GM12878 (cell line): ENCODE data around the gene DHRS7C. TPM values are rescaled to one million over a fixed set of nuclear protein-coding genes. Genes with fewer than 3 reads are reported as not detected.

Experiments
- ATAC-seq: fragments of 200-7000 bp; cut with Tn5 transposase; 3 replicates; pipeline ENCODE4 v1.9.1; 2020; ENCODE audit warnings: mild to moderate bottlenecking, moderate library complexity
- BruUV-seq: library from RNA; stranded (reverse); fragments of 400-500 nt; replicated peaks from 2 replicates; lab custom pipeline; 2021; lab: Mats Ljungman, UMichigan
- CTCF ChIA-PET: fragments of 300-600 bp; sonication (Branson Sonifier 250); formaldehyde crosslinking; extraction: SDS; loops from one replicate; lab custom pipeline; 2021; ENCODE audit warnings: inconsistent platforms; lab: Yijun Ruan, JAX
- POLR2A ChIA-PET: fragments of 350-600 bp; formaldehyde crosslinking; extraction: SDS; loops from one replicate; lab custom pipeline; 2021; ENCODE audit warnings: inconsistent platforms; lab: Charles Lee
- RAD21 ChIA-PET: fragments of 300-600 bp; sonication (Branson Sonifier 250); formaldehyde crosslinking; loops from one replicate; lab custom pipeline; 2023; ENCODE audit warnings: antibody characterized with exemption; ENCODE audit not compliant: unreplicated experiment; lab: Charles Lee
- SMC1A ChIA-PET: fragments of 300-600 bp; sonication (Branson Sonifier 250); formaldehyde crosslinking; loops from one replicate; lab custom pipeline; 2023; ENCODE audit not compliant: unreplicated experiment, uncharacterized antibody; lab: Charles Lee
- DNase-seq: peaks from one replicate; pipeline ENCODE4 v3.0.0-alpha.2; 2011; ENCODE audit warnings: low read depth, low spot score
- FAIRE-seq: peaks from 3 replicates; lab custom pipeline; 2011; peaks lifted over from hg19 to GRCh38; lab: Jason Lieb, UNC
- H2AFZ ChIP-seq: 2 replicates; pipeline ENCODE4 v1.6.0; 2011; ENCODE audit warnings: low read depth, low read length, control low read depth; ENCODE audit not compliant: control insufficient read depth
- H3K27ac ChIP-seq: 2 replicates; pipeline ENCODE4 v1.5.1; 2011; ENCODE audit warnings: control low read depth; ENCODE audit not compliant: control insufficient read depth, insufficient read depth
- H3K27me3 ChIP-seq, 2 experiments: replicated peaks in 1 of 2; 2 replicates each; pipeline versions ENCODE4 v1.6.0 to v1.6.1; 2011; ENCODE audit warnings: low read length in 1 of 2; ENCODE audit not compliant: control insufficient read depth in 2 of 2, insufficient read depth in 2 of 2
- H3K36me3 ChIP-seq, 2 experiments: 2 replicates each; pipeline ENCODE4 v1.5.1; 2011; ENCODE audit warnings: low read length in 1 of 2; ENCODE audit not compliant: control insufficient read depth in 2 of 2, insufficient read depth in 2 of 2
- H3K4me1 ChIP-seq: 2 replicates; pipeline ENCODE4 v1.6.1; 2011; ENCODE audit warnings: mild to moderate bottlenecking, low read length, moderate library complexity, mixed read lengths; ENCODE audit not compliant: control insufficient read depth, insufficient read depth
- H3K4me2 ChIP-seq: 2 replicates; pipeline ENCODE4 v1.6.0; 2011; ENCODE audit warnings: control low read depth; ENCODE audit not compliant: control insufficient read depth, insufficient read depth
- H3K4me3 ChIP-seq: fragments of 200-600 bp; sonication (generic); 2 replicates; pipeline ENCODE4 v1.5.1; 2016
- H3K79me2 ChIP-seq: 2 replicates; pipeline ENCODE4 v1.6.0; 2011; ENCODE audit warnings: low read length; ENCODE audit not compliant: control insufficient read depth, insufficient read depth
- H3K9ac ChIP-seq: 2 replicates; pipeline ENCODE4 v1.8.0; 2011; ENCODE audit warnings: low read length, control low read depth, mixed read lengths; ENCODE audit not compliant: control insufficient read depth, insufficient read depth
- H3K9me3 ChIP-seq: replicated peaks from 3 replicates; pipeline ENCODE4 v1.5.1; 2011; ENCODE audit warnings: mild to moderate bottlenecking, low read length; ENCODE audit not compliant: control insufficient read depth, insufficient read depth
- H4K20me1 ChIP-seq: 2 replicates; pipeline ENCODE4 v1.6.0; 2011; ENCODE audit not compliant: control insufficient read depth, insufficient read depth
- BHLHE40 ChIP-seq, 2 experiments: fragments of 450-650 bp in 1 of 2; IDR thresholded peaks; 2 replicates each; pipeline ENCODE4 v1.6.1; 2011 to 2017; ENCODE audit warnings: low read depth in 2 of 2, borderline replicate concordance in 1 of 2, improper control_type of control experiment in 1 of 2, low read length in 1 of 2, mild to moderate bottlenecking in 1 of 2
- CBX5 ChIP-seq: sonication (generic); IDR thresholded peaks from 2 replicates; pipeline ENCODE4 v1.6.1; 2016; ENCODE audit warnings: low read depth, moderate library complexity, mild to moderate bottlenecking, inconsistent platforms
- MTA3 ChIP-seq: IDR thresholded peaks from 2 replicates; pipeline ENCODE4 v1.6.1; 2012; ENCODE audit warnings: low read length, inconsistent platforms, borderline replicate concordance
- MYB ChIP-seq: fragments of 150-350 bp; IDR thresholded peaks from 2 replicates; pipeline ENCODE4 v1.6.1; 2014; ENCODE audit warnings: mild to moderate bottlenecking, low read depth, low read length, borderline replicate concordance
- SIX5 ChIP-seq: IDR thresholded peaks from 2 replicates; pipeline ENCODE4 v1.6.1; 2011; ENCODE audit warnings: mild to moderate bottlenecking, low read depth, low read length, moderate library complexity; ENCODE audit not compliant: severe bottlenecking
- SPI1 ChIP-seq: IDR thresholded peaks from 2 replicates; pipeline ENCODE4 v1.6.1; 2011; ENCODE audit warnings: low read depth, mild to moderate bottlenecking, low read length, moderate library complexity, borderline replicate concordance; ENCODE audit not compliant: insufficient read depth
- TCF12 ChIP-seq: IDR thresholded peaks from 2 replicates; pipeline ENCODE4 v1.6.1; 2011; ENCODE audit warnings: low read depth, mild to moderate bottlenecking, low read length
- WRNIP1 ChIP-seq: IDR thresholded peaks from 2 replicates; pipeline ENCODE4 v1.6.1; 2011; ENCODE audit warnings: low read depth, low read length, improper control_type of control experiment, borderline replicate concordance
- WGBS: methylation state at CpG from one replicate; pipeline ENCODE4 v1.1.6; 2016; ENCODE audit warnings: low lambda C conversion rate; ENCODE audit not compliant: insufficient replicate concordance, insufficient coverage; ENCODE audit errors: missing lambda C conversion rate; 5-methylcytosine and 5-hydroxymethylcytosine counted together
- in situ Hi-C: fragments of 300-500 bp; cut with MboI; formaldehyde crosslinking; loops from 9 replicates; pipeline ENCODE4 v1.14.3; 2018; ENCODE audit warnings: mixed read lengths
- intact Hi-C: fragments of 100-400 bp; cut with micrococcal nuclease; formaldehyde crosslinking; loops from one replicate; pipeline ENCODE4 v1.14.2; 2022; ENCODE audit not compliant: unreplicated experiment
- polyA plus RNA-seq, 11 experiments: library from polyadenylated mRNA; depleted of rRNA in 4 of 11; unstranded in 6 of 11; stranded (reverse) in 5 of 11; fragments of >200 nt; fragmentation: Nextera tagmentation in 4 of 11; fragmentation: Illumina TruSeq in 1 of 11; extraction: Ambion mirVana in 4 of 11; extraction: Trizol in 1 of 11; gene quantifications; 1 replicate in 1 of 11; 2 replicates in 10 of 11; pipeline versions ENCODE4 v1.2.1 to v1.2.3, GENCODE V29; 2011 to 2016; ENCODE audit warnings: inconsistent platforms in 2 of 11, missing spikeins in 2 of 11, low read depth in 1 of 11
- total RNA-seq, 4 experiments: library from RNA; depleted of rRNA in 3 of 4; stranded (reverse); fragments of >200 nt in 3 of 4; fragmentation: Illumina TruSeq in 1 of 4; extraction: Trizol in 1 of 4; gene quantifications; 2 replicates each; pipeline versions ENCODE4 v1.2.1 to v1.2.3, GENCODE V29; 2013 to 2021
- TF ChIP-seq, protein P1 (sequence below): fragments of 450-650 bp; IDR thresholded peaks from 2 replicates; pipeline ENCODE4 v1.6.1; 2016; ENCODE audit warnings: mild to moderate bottlenecking, moderate library complexity, borderline replicate concordance
- TF ChIP-seq, protein P2 (sequence below): fragments of 450-650 bp; conservative IDR thresholded peaks from 2 replicates; pipeline ENCODE4 v1.6.1; 2017; ENCODE audit warnings: mild to moderate bottlenecking, moderate library complexity

The DHRS7C gene
- total and polyA plus RNA-seq, 10 of the 15 experiments (the other 5 are each of a cell fraction or from before 2014, with no cell fraction given) = not detected

DNA sequence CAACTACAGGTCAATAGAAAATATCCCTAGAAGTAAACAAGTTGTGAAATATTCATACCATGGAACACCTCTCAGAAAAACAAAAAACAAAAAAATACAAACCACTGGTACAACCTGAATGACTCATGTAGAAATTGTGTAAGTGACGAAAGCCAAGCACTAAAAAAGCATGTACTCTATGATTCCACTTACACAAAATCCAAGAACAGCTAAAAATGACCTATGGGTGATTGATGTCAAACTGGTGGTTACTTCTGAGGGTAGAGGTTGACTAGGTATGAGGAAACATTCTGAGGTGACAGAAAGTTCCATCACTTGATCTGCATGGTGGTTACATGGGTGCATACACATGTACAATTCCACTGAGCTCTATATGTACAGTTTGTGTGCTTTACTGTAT is 31.1 kb downstream of the DHRS7C start:
- ATAC-seq (no peak), DNase-seq (no peak), FAIRE-seq (no peak)
- Histone ChIP-seq H4K20me1 (no peaks in the 10 kb centered on the region), H2AFZ (no peak overlapping the region), H3K9ac (no peak overlapping the region), H3K4me1 (no peaks in the 10 kb centered on the region), H3K79me2 (no peaks in the 10 kb centered on the region), H3K27me3 (no peaks in the 10 kb centered on the region), H3K36me3 (no peaks in the 10 kb centered on the region), H3K27ac (no peak overlapping the region), H3K9me3 (no peaks in the 10 kb centered on the region), H3K4me3 (no peak overlapping the region), H3K4me2 (no peak overlapping the region)
- TF ChIP-seq MYB (no peak), TCF12 (no peak), CBX5 (no peak), SPI1 (no peak), MTA3 (no peak), BHLHE40 (IDR thresholded peaks at IDR 0.05; ENCODE audit: borderline replicate concordance in 1 of 2, low read depth in 2 of 2, low read length in 1 of 2) (no peak)
- ChIA-PET RAD21 (no interaction called here), SMC1A (interaction anchor here (1.2 kb wide), 1 partner anchor 390 kb away, joined by 3 read pairs; no protein-coding TSS in a partner anchor), POLR2A (no interaction called here), CTCF (interaction anchor here (2.3 kb wide), 1 partner anchor 8 kb away, joined by 11 read pairs; no protein-coding TSS in a partner anchor)
- no TSS peak for BruUV-seq
- intact Hi-C loops = no loop called here
- 0% methylated on average over 1 of the region's 1 CpG for WGBS
- in situ Hi-C loops = no loop called here

DNA sequence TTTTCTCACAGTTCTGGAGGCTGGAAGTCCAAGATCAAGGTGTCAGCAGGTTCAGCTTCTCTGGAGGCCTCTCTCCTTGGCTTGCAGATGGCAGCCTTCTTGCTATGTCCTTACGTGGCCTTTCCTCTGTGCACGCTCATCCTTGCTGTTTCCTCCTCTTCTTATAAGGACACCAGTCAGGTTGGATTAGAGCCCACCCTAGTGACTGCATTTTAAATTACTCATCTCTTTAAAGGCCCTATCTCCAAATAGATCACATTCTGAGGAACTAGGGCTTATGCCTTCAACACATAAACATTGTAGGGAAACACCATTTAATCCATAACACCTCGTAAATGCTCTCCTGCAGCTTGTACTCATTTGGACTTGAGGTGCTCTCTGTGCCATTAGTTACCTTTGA is 36.3 kb downstream of the DHRS7C start:
- in situ Hi-C loops (no loop called here), intact Hi-C loops (no loop called here)
- ChIA-PET SMC1A (no interaction called here), RAD21 (no interaction called here), POLR2A (no interaction called here), CTCF (interaction anchor here (1.4 to 1.5 kb wide), 2 partner anchors 11 to 13 kb away, joined by 5 read pairs; no protein-coding TSS in a partner anchor)
- H4K20me1 ChIP-seq = no peaks in the 10 kb centered on the region
- H3K4me2 ChIP-seq = no peak overlapping the region
- H3K4me1 ChIP-seq = no peaks in the 10 kb centered on the region
- WGBS = 2% methylated on average over 3 of the region's 3 CpGs
- ATAC-seq (no peak), DNase-seq (no peak), FAIRE-seq (no peak)
- H2AFZ ChIP-seq = no peak overlapping the region
- BruUV-seq = no TSS peak
- H3K27me3 ChIP-seq = no peaks in the 10 kb centered on the region
- no peak overlapping the region for H3K4me3 ChIP-seq
- no peak overlapping the region for H3K9ac ChIP-seq
- H3K79me2 ChIP-seq = no peaks in the 10 kb centered on the region
- H3K27ac ChIP-seq = no peak overlapping the region
- H3K36me3 ChIP-seq = no peaks in the 10 kb centered on the region
- H3K9me3 ChIP-seq = no peaks in the 10 kb centered on the region
- no peak for TF ChIP-seq SIX5
- TF ChIP-seq CBX5 = no peak
- TF ChIP-seq WRNIP1 = no peak
- TF ChIP-seq, protein P1, sequence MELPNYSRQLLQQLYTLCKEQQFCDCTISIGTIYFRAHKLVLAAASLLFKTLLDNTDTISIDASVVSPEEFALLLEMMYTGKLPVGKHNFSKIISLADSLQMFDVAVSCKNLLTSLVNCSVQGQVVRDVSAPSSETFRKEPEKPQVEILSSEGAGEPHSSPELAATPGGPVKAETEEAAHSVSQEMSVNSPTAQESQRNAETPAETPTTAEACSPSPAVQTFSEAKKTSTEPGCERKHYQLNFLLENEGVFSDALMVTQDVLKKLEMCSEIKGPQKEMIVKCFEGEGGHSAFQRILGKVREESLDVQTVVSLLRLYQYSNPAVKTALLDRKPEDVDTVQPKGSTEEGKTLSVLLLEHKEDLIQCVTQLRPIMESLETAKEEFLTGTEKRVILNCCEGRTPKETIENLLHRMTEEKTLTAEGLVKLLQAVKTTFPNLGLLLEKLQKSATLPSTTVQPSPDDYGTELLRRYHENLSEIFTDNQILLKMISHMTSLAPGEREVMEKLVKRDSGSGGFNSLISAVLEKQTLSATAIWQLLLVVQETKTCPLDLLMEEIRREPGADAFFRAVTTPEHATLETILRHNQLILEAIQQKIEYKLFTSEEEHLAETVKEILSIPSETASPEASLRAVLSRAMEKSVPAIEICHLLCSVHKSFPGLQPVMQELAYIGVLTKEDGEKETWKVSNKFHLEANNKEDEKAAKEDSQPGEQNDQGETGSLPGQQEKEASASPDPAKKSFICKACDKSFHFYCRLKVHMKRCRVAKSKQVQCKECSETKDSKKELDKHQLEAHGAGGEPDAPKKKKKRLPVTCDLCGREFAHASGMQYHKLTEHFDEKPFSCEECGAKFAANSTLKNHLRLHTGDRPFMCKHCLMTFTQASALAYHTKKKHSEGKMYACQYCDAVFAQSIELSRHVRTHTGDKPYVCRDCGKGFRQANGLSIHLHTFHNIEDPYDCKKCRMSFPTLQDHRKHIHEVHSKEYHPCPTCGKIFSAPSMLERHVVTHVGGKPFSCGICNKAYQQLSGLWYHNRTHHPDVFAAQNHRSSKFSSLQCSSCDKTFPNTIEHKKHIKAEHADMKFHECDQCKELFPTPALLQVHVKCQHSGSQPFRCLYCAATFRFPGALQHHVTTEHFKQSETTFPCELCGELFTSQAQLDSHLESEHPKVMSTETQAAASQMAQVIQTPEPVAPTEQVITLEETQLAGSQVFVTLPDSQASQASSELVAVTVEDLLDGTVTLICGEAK = no peak
- TF ChIP-seq, protein P2, sequence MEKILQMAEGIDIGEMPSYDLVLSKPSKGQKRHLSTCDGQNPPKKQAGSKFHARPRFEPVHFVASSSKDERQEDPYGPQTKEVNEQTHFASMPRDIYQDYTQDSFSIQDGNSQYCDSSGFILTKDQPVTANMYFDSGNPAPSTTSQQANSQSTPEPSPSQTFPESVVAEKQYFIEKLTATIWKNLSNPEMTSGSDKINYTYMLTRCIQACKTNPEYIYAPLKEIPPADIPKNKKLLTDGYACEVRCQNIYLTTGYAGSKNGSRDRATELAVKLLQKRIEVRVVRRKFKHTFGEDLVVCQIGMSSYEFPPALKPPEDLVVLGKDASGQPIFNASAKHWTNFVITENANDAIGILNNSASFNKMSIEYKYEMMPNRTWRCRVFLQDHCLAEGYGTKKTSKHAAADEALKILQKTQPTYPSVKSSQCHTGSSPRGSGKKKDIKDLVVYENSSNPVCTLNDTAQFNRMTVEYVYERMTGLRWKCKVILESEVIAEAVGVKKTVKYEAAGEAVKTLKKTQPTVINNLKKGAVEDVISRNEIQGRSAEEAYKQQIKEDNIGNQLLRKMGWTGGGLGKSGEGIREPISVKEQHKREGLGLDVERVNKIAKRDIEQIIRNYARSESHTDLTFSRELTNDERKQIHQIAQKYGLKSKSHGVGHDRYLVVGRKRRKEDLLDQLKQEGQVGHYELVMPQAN = no peak
